ENCODE results near the gene UTF1.

The UTF1 gene

DNA sequence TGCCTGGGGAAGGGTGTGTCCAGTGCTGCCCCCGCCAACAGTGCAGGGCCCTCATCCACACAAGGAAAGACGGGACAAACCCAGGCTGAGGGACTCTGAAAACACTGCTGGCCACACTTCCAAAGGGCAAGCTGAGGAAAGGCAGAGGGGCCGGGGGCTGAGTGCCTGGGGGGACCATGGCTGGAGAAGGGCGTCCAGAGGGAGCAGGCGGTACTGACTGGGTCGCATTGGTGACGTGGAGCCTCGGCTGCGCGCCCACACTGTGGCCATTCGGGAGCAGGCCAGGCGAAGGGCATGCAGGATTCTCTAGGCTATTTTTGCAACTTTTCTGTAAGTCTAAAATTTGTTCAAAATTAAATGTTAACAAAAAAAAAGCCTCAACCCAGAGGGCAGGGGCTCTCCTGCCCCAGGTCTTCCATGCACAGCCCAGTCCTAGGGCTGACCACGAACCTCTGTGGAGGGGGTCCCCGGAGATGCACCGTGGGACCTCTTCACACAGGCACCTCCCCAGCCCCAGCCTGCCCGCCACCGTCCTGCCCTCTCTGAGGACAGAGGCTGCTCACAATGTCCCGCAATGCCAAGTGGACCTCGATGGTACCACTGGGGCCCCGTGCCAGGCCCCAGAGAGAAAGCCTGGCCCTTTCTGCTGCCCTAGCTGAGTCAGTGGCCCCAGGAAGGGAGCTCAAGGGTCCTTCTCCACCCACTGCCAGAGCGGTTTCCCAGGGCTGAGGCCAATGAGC is 36.2 kb downstream of the UTF1 start:
- DNase-seq: no peak

DNA sequence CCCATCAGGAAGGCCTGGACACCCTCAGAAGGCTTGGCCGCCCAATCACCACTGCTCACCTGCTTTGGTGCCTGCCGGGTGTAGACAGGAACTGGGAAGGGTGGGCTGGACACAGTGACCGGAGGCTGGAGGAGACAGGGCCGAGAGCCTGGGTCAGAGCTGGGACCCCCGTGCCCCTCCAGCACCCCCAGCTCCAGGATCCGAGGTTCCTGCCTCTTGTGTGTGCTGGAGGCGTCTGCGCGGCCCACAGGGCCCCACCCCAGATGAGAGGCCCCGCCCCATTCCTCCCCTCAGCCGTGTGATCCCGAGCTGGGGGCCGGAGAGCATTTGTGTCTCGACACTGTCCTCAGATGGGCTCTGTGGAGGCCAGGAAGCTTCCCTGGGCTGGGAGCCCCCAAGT is 37.3 kb downstream of the UTF1 start:
- DNase-seq: no peak

DNA sequence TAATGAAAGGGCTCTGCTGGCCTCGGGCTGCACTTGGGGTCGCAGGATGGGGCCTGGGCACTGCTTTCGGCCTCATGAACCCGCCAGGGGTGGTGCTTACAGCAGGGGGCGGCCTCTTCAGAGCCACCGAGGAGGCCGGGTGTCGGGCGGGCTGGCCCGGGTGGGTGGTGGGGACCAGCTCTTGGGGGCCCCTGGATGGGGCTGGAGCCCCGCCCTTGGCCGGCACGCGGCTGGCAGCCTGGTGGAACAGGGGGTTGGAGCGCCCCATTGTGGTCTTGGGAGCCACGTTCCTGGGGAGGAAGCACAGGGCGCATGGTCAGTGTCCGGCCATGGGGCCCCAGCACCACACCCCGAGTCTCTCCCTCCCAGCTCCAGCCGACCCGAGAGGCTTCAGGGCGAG is 37.8 kb downstream of the UTF1 start:
- DNase-seq: no peak

DNA sequence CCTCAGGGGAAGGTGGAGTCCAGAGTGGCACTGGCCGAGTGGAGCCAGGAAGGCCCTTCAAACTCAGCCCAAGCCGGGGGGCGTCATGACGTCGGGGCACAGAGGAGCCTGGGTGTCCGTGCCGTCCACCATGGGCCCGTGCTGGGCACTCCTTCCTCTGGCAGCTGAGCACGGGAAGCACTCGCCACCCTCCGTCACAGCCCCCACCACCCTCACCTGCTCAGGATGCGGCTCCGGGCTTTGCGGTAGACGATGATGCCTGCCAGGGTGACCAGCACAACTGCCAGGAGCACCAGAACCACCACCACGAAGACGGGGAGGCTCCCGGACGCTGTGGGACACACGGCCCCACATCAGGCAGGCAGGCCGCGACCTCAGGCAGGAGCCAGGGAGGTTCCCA is 38.5 kb downstream of the UTF1 start:
- DNase-seq: no peak

DNA sequence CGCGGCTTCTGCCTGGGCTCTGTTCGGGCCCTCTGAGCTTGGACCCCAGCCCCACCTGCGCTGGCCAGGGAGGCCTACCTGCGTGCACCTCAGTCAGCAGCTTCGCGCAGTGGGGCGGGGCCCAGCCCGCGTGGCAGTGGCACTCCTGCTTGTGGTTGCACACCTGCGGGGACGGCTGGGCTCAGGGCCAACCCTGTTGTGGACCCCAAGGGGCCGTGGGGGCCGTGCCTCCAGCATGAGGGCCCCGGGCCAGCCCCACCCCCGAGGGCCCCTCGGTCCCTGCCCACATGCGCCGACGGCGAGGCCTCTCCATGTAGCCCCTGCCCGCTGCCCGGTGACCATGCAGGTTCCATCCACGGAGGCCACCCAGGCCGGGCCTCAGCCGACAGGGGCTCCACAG is 39.4 kb downstream of the UTF1 start:
- DNase-seq: no peak

DNA sequence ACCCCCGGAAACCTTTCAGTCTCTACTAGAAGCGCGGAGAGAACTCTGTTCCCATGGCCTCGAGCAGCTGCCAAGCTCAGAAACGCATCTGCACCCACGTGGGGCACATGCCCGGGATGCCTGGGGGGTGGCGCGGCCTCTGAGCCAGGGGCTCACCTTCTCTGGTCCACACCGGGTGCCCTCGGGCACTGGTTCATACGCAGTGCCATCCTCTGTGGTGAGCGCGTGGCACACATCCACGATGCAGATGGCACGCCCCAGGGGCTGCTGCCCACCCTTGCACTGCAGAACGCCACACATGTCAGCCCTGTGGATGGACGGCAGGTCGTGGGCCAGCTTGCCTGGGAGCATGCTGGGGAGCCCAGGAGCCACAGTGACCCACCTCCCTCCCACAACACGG is 40.2 kb downstream of the UTF1 start:
- DNase-seq: no peak

DNA sequence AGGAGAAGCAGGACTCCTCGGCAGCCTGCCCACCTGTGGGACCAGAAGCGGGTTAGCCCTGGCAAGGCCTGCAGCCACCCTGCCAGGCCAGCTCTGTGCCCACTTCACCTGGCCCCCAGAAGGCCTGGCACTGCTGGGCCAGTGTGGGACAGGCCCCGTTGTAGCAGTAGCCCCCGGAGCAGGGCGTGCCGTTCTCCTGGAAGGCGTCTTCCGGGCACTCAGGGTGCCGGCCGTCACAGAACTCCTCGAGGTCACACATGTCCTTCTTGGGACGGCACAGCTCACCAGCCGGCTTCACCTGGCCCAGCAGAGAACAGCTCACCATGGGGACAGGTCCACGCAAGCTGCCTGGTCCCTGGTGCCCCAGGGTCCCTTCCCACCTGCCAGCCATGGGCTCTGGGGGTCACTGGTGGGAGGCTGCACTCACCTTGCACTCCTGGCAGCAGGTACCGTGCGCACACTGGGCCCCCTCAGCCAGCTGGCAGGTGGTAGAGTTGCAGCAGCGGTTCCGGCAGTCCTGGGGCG is 40.8 kb downstream of the UTF1 start:
- no peak for DNase-seq

DNA sequence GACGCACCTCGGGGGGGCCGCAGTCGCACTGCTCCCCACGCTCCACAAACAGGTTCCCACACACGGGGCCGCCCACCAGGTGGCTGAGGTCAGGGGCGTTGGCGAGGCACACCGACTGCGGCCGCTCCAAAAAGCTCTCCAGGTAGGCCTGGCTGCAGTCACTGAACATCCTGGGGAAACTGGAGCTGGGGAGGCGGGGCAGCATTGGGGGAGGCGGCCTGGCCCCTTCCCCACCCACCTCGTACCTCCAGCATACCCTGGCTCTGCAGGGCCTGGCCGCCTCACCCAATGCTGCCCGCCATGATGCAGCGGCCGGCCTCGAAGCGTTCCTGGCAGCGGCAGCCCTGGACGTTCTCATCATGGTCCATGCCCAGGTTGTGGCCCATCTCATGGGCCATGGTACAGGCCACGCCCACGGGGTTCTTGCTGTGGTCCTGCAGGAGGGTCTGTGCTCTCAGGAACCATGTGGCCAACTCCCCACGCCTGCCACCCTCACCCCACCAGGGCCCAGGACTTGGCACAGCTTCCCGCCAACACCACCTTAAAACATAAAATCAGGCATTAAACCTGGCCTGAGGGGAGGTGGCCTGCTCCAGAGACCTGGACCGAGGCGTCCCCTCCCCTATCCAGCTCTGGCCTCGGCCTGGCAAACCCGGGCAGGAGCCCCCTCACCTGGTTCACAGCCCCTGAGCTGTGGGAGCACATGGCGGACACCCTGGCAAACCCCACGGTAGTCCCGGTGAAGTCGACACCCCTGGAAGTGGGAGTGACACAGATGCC is 41.7 kb downstream of the UTF1 start:
- no peak for DNase-seq

DNA sequence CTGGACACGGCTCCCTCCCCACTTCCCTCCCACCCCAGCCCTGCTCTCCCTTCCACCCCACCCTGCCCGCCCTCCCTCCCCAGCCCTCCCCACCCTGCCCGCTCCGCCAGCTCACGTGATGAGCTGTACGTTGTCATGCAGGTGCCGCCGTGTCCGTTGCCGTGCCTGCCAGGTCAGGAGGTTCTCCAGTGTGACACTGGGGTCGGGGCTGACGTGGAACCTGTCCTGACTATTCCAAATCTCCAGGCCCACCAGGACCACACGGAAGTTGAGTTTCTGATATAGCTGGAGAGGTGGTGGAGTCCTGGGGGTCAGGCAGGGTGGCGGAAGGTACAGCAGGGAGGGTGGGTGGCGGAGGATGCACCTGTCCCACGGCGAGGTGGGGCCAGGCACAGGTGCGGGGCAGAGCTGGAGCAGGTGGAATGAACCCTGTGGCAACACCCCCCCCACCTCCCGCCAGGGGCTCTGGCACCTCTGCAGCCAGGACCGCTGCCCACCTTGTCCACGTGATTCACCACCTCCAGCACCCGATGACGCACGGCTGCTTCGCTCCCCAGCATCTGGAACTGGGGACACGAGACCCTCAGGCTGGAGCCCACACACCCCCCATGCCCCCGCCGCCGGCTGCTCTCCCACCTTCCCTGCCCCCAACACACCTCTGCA is 42.4 kb downstream of the UTF1 start:
- DNase-seq: no peak

DNA sequence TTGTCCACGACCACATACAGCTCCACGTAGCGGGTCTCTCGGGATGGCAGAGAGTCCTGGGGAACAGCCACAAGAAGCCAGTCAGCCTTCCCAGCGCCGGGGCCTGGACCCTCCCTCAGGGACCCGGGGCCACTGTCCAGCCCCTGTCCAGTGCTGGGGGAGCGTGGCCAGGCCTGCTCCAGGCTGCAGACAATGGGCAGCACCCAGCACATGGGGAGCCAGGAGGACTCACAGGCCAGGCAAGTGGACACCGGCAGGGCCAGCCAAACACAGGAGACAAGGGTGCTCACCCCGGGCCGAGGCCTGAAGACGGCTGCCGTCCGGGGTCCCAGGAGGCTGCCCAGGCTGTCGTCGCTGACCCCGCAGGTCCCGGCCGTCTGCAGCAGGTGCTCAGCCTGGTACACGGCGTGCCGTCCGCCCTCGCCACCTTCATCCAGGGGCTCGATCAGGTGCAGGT is 43.0 kb downstream of the UTF1 start:
- DNase-seq: no peak

DNA sequence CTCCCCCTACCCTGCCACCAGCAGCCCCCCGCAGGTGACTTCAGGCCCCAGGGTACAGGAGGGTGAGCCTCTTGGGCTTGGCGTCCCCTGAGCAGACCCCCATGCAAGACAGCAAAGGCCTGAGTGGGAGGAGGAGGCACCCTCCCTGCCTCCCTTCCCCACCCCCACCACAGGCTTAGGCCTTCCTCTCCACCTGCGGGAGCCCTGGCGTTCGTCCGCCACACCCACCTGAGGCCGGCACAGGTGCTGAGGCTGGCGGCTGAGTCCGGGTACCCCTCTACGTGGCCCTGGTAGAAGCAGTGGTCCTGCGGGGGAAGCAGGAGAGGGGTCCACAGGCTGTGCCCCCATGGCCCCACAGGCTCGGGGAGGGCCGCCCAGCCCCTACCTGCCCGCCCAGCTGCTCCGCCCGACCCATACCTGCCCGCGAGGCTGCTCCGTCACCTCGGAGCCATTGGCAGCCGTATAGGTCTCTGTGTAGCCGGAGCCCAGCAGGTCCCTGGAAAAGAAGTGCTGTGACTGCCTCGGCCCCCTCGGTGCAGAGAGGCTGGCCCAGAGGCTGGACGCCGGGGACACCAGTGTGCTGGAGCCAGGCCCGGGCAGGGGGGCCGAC is 43.6 kb downstream of the UTF1 start:
- no peak for DNase-seq

DNA sequence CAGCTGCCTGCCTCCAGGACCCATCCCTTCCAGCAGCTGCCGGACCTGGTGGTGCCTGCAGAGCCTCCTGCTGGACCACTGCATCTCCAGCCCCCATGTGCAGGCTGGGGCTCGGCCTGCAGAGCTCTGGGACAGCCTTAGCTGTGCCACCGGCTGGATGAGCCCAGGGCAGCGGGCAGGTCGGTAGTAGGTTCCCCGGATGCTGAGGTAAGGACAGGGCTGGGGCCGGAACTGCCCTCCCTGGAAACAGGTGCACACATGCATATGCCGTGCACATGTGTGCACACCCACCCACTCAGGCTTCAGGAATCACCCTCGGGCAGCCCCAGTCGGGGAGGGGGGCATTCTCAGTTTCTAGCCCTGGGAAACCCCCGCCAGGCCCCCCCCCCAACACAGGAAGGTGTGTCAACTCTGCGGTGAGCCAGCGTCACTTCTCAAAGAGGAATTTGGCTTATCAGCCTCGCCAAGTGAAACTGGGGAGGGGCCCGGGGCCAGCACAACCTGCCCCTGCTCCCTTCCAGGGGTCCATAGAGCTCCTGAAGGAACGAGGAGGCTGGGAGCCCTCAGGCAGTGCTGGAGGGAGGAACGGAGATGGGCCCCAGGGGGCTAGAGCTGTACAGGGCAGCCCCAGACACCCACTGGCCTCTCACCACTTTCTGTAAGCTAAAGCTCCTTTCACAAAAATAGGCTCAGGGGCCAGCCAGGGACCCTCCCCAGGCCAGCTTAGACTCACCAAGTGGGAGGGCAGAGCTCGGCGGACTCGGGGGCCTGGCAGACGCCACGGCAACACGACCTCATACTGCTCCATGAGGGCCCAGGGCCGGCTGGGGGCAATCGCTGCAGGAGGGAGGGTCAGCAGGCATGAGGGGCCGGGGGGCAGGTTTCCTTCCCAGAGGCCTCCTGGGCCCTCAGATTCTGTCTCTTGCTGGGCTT is 45.0 kb downstream of the UTF1 start:
- peak; percentile 86 for DNase-seq

DNA sequence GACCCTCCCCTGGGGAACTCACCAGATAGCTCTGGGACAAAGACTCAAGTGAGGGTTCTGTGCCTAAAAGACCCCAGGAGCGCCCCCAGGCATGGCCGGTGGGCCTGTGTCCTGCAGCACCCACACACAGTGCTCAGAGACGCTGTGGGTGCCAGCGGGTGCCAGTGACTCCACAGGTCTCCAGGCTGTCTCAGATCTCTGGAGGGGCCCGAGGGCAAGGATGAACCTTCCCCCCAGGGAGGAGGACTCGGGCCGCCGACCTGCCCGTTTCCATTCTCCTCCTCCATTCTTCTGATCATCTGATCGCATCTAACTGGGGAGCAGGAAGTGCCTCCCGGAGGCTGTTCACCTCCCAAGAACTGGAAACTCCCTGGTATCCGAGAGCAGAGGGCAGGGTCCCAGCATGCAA is 45.7 kb downstream of the UTF1 start:
- DNase-seq: peak; percentile 66

DNA sequence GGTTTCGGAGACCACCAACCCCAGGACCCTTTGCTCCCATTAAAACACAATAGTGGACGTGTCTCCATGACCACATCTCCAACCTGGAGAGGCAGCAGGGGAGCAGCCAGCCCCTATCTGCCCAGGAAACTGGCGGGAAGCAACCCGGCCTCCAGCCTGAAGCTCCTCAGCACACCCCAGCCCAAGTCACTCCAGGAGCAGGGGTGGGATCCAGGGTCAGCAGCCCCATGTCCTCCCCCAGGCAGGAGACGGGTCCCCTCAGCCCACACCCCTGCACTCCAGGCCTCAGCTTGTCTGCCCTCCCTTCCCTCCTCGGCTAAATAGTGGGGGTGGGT is 46.0 kb downstream of the UTF1 start:
- no peak for DNase-seq

DNA sequence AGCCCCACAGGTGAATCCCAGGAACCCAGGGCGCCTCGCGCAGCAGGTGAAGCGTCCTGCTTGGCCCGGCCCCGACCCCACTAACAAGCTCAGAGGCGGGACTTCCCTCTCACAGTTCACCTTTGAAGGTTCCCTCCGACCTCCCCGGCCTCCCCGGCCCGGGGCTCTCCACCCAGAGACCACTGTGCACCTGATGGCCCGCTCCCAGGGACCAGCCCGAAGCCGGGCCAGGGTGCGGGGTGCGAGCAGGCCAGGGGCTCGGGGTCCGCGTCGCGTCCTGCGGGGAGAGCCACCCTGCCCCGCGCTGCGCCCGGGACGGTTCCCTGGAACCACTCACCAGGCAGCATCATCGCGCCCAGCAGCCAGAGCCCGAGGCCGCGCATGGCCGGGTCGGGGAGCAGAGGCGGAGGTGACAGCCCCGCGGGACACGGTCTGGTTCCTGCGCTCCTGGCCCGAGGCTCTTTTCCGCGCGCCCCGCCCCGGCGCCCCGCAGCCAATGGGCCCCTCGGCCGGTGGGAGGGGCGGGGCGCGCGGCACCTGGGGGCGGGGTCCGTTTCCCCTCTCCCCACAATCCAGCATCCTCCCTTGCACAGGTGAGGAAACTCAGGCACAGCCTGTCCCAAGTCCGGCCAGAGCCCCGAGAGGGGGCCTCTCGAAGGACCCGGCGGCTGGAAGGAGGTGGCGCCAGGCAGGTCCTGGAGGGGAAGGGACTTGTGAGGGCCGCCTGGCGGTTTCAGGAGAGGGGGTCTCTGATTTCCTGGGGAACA is 46.6 kb downstream of the UTF1 start, which contains the start of gene ADAM8:
Gene ADAM8, minus strand, starts transcription at position 434 of the 767 bp plus-strand sequence. Its CDS starts 51 bp downstream, at position 383.
- peak; percentile 88 for DNase-seq

DNA sequence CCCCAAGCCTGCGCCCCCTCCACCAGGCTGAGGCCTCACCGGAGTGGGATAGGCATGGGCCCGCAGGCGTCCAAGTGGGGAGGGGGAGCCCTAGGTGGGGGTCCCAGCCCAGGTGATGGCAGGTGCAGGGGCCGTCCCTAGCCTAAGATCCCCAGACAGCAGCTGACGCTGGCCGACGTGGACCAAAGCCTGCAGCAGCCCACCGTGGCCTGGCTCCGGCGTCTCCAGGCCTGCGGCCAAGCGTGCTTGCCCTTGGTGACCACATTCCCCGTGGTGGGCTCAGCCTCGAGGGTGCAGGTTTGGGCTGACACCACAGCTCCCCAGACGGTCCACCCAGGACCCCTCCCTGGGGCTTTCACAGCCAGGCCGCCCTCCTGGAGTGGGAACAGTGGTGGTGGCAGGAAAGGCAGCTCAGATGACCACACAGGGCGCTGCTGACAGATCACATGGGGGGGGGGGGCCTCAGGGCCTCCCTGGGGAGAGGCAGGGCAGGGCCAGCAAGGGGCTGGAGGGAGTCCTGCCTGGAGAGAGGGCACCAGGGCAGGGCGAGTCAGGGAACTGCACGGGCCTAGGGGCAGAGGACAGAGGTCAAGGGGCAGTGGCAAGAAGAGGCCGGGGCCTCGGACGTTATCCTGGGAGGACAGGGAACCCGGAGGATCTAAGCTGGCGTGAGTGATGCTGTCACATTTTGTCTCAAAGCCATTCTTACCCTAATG is 47.4 kb downstream of the UTF1 start:
- DNase-seq: no peak

DNA sequence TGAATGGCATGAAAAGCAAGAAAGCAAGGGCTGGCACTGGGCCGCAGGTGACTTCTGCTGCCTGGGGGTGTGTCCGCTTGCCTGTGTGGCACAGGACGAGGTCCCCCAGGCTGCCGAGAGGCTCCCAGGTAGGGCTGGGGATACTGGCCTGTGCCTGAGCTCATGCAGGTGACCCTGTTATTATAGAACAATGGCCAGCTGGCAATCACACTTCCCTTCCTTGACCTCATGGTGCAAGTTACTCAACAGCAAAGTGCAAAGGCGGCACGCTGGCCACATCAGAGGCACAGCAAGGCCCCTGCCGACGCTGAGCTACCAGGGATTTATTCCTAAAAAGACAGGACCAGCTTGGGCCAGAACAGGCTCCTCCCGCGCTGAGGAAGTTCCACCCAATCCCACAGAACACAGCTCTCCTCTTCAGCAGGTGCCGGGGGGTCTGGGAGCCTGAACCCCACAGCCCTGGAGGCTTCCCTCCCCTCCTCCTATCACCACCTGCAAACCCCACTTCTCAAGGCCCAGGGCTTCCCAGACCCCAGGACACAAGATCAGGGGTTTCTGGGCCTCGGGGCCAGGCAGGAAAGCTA is 48.1 kb downstream of the UTF1 start:
- peak; percentile 20 for DNase-seq

DNA sequence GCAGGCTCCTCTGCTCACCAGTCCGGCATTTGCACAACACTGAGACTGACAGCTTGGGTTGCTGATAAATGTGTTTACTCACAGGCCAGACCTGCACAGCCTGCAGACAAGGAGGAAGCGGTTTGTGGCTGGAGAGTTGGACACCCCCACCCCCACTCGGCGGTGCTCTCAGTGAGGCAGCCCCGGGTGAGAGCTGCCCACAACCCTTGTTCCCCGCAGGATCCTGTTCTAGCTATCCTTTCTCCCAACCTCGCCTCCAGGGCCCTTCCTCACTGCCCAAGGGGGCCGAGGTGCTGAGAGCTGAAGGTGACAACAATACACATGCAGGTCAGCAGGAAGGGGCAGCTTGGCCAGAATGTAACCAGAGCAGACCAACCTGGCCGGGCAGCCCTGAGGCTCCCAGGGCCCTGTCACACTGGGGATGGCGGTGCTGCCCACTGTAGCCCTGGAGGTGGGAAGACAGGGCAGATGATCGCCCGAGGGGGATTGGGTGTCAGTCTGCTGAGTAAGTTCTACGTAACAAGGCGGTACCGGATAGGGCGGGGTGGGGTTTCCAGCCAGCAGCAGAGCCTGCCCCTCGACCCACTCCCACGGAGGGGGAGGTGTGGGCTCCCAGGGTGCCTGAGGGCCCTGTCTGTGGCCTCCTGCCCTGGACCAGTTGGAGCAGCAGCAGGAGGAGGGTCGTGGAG is 48.7 kb downstream of the UTF1 start:
- DNase-seq: peak; percentile 71

Measured in CD4-positive, alpha-beta T cell treated with Interleukin-17A for 4 hours (primary cell).